Adipose tissue (tissue), 3 donors: ENCODE results near the gene PIGN. TPM values are rescaled to one million over a fixed set of nuclear protein-coding genes. Genes with fewer than 3 reads are reported as not detected.
"Not testable (repeated sequence)": the region's sequence is repeated elsewhere in the genome, so short reads cannot be mapped to it uniquely, and the experiment has no call there.

ENCODE experiments used
- H3K27ac ChIP-seq: one replicate; pipeline ENCODE4 v1.5.1; 2013; ENCODE audit warnings: low read depth, low read length
- WGBS, 3 donors: extraction: QIAGEN DNeasy Blood & Tissue Kit; methylation state at CpG; one replicate each; pipeline ENCODE4 v1.1.7; 2013; 5-methylcytosine and 5-hydroxymethylcytosine counted together
- polyA plus RNA-seq, 3 donors: library from polyadenylated mRNA; stranded (reverse); fragments of 200-250 nt; gene quantifications; one replicate each; pipeline ENCODE4 v1.2.3, GENCODE V29; 2013
- donor health status: healthy with polysubstance abuse.
- donor health status: Bipolar disorder and iron deficiency.
- donor health status: healthy.

PIGN gene
- polyA plus RNA-seq, 3 donors, result 5.9 to 9.4 (median 8.0) TPM

- H3K27ac ChIP-seq, result no peak overlapping the region
- WGBS, 3 donors, result 68 to 77% (median 71%) methylated on average over 11 of the region's 11 CpGs
Measured at GRCh38 chr18:62037012-62037742, 149.7 kb downstream of the PIGN start.

GRCh38 chr18:62034286-62034685 lies 152.6 kb downstream of the PIGN start:
- WGBS, 3 donors, result 82 to 91% (median 87%) methylated on average over 3 of the region's 3 CpGs
- not testable (repeated sequence) for H3K27ac ChIP-seq

GRCh38 chr18:62033756-62034155 lies 153.1 kb downstream of the PIGN start:
- no peak overlapping the region for H3K27ac ChIP-seq

DNA sequence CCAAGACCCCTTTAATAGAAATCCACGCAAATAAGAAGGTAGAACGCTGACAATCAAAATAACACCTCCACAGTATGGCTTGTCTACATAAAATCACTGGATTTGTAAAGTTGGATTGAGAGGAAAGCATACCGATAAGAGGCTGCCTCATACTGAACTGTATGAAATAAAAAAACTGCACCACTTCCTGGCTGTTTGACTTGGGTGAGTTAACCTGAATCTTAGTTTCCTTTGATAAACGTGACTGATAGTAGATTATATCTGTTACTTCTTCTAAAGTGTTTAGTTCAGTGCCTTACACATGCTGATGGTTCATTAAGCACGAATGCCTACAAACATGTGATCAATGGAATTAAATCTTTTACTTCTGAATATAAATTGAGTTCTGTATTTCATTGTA lies 153.6 kb downstream of the PIGN start:
- 77 to 86% (median 85%) methylated on average over 5 of the region's 5 CpGs for WGBS, 3 donors
- no peak overlapping the region for H3K27ac ChIP-seq

- no peak overlapping the region for H3K27ac ChIP-seq
- 56 to 65% (median 65%) methylated on average over 5 of the region's 5 CpGs for WGBS, 3 donors
Measured at GRCh38 chr18:62030091-62030985, 156.5 kb downstream of the PIGN start.

GRCh38 chr18:62028715-62029114 lies 158.1 kb downstream of the PIGN start:
- H3K27ac ChIP-seq, result no peak overlapping the region
- WGBS, 3 donors, result 87 to 95% (median 95%) methylated on average over 2 of the region's 2 CpGs

DNA sequence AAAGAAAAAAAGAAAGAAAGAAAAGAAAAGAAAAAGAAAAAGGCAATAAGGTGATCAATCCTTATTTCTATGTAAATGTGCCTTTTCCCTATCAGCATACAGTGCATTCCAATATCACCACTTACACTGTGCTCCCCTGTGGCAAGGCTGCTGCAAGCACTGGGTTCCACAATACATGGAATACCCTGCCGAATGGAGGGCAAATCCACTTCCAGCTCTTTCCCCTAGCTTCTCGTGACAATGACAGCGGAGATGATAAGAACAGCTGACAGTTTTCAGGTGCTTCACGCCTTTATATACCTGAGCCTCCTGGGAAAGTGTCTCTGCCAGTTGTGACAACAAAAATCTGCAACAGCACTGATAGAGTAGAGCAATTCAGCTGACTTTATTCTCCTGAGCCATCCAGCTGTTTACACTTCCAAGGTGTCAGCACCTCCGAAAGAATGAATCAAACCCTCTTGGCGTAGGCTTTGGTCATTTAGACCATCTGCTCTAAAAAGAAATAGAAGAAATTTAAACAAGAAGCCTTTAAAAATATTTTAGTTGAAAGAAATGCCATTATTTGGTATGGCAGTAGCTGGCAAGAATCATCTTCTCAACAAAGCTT lies 158.8 kb downstream of the PIGN start:
- no peak overlapping the region for H3K27ac ChIP-seq
- 47 to 94% (median 91%) methylated on average over 6 of the region's 6 CpGs for WGBS, 3 donors

GRCh38 chr18:62026586-62026985 lies 160.3 kb downstream of the PIGN start:
- WGBS, 3 donors, result 86 to 95% (median 93%) methylated on average over 6 of the region's 6 CpGs
- H3K27ac ChIP-seq, result no peak overlapping the region

DNA sequence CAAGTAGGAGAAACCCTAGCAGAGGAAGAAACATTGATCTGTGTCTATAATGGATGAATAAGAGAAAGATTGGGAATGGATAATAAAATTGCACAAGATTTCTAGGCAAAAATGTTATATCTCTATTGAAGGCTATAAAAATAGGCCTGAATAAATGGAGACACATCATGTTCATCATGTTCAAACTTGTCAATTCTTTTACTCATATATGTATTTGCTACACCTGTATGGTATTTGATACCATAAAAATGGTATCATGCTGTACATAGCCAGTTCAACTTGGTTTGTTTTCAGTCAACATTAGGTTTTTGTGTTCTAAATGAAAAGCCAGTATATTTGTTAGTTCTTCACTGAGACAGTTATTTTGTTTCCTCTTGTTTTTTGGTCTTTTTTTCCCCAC lies 161.9 kb downstream of the PIGN start:
- H3K27ac ChIP-seq, result no peak overlapping the region

DNA sequence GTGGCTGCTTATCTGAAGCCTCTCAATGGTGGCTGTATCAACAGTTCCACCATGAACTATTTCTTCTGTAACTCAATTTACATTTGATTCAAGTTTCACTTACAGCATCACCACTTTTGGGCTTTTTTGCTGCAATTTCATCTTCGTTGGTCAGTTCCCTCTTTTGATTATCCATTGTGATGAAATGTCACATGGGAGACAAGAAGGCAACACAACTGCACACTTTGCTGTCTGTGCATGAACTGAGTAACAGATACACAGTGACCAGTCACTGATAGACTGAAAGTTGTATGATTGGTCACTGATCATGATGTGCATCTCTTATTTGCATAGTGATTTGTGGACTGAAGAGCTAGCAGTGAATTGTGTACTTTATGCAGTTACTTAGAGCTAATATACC lies 163.3 kb downstream of the PIGN start:
- H3K27ac ChIP-seq, result no peak overlapping the region
- 49 to 64% (median 57%) methylated on average over 1 of the region's 1 CpG for WGBS, 3 donors

GRCh38 chr18:62018759-62019041 lies 168.2 kb downstream of the PIGN start:
- H3K27ac ChIP-seq, result no peak overlapping the region
- WGBS, 3 donors, result 69 to 95% (median 90%) methylated on average over 2 of the region's 2 CpGs

GRCh38 chr18:62018034-62018758 lies 168.7 kb downstream of the PIGN start:
- H3K27ac ChIP-seq, result no peak overlapping the region
- 64 to 70% (median 70%) methylated on average over 9 of the region's 9 CpGs for WGBS, 3 donors

GRCh38 chr18:62017618-62018017 lies 169.2 kb downstream of the PIGN start:
- 55 to 75% (median 58%) methylated on average over 6 of the region's 6 CpGs for WGBS, 3 donors
- no peak overlapping the region for H3K27ac ChIP-seq

GRCh38 chr18:62011416-62011815 lies 175.4 kb downstream of the PIGN start:
- WGBS, 3 donors, result 79 to 95% (median 90%) methylated on average over 6 of the region's 6 CpGs
- no peak overlapping the region for H3K27ac ChIP-seq

- WGBS, 3 donors, result 76 to 87% (median 83%) methylated on average over 3 of the region's 3 CpGs
- no peak overlapping the region for H3K27ac ChIP-seq
Measured at GRCh38 chr18:62009521-62009920, 177.3 kb downstream of the PIGN start.

GRCh38 chr18:62001396-62001795 lies 185.5 kb downstream of the PIGN start:
- no peak overlapping the region for H3K27ac ChIP-seq

GRCh38 chr18:61998957-61999356 lies 187.9 kb downstream of the PIGN start:
- H3K27ac ChIP-seq, result no peak overlapping the region

GRCh38 chr18:61998335-61998734 lies 188.5 kb downstream of the PIGN start:
- 63 to 91% (median 91%) methylated on average over 7 of the region's 7 CpGs for WGBS, 3 donors
- H3K27ac ChIP-seq, result no peak overlapping the region

- no peak overlapping the region for H3K27ac ChIP-seq
- 93 to 100% (median 100%) methylated on average over 1 of the region's 1 CpG for WGBS, 3 donors
Measured at GRCh38 chr18:61995618-61996017, 191.2 kb downstream of the PIGN start.
